OCI-LY1 (cell line): Measurements from ENCODE around the gene PLPPR3.

Experiments
- EZH2 ChIP-seq: fragments of 200-600 bp; sonication (generic), shearing (Covaris generic); IDR thresholded peaks from 2 replicates; pipeline ENCODE4 v1.8.0; 2017; ENCODE audit warnings: borderline replicate concordance, mixed run types, mild to moderate bottlenecking, antibody characterized with exemption, low read length, moderate library complexity, mixed read lengths
- TF ChIP-seq, protein P1 (sequence below): fragments of 200-600 bp; sonication (generic), shearing (Covaris generic); IDR thresholded peaks from 2 replicates; pipeline ENCODE4 v1.5.1; 2017; ENCODE audit warnings: mild to moderate bottlenecking, antibody characterized with exemption, low read length, moderate library complexity, mixed read lengths

DNA sequence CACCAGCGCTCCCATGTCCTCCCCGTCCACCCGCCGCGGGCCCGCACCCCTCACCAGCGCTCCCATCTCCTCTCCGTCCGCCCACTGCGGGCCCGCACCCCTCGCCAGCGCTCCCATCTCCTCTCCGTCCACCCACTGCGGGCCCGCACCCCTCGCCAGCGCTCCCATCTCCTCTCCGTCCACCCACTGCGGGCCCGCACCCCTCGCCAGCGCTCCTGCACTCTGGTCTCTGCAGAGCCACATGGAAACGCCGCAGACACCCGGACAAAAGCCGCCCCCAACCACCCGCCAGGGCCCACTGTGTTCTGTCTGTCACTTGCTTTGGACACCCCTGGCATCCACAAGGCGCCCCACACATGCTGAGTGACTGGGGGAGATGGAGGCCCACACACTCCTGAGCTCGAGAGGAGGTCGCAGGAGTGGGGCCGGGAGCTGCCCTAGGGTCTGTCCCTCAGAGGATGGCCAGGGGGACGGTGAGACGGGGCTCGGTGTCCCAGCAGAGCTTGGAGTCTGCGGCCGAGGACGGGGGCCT is 45.1 kb upstream of the PLPPR3 start:
- no peak for TF ChIP-seq EZH2
- TF ChIP-seq, protein P1, sequence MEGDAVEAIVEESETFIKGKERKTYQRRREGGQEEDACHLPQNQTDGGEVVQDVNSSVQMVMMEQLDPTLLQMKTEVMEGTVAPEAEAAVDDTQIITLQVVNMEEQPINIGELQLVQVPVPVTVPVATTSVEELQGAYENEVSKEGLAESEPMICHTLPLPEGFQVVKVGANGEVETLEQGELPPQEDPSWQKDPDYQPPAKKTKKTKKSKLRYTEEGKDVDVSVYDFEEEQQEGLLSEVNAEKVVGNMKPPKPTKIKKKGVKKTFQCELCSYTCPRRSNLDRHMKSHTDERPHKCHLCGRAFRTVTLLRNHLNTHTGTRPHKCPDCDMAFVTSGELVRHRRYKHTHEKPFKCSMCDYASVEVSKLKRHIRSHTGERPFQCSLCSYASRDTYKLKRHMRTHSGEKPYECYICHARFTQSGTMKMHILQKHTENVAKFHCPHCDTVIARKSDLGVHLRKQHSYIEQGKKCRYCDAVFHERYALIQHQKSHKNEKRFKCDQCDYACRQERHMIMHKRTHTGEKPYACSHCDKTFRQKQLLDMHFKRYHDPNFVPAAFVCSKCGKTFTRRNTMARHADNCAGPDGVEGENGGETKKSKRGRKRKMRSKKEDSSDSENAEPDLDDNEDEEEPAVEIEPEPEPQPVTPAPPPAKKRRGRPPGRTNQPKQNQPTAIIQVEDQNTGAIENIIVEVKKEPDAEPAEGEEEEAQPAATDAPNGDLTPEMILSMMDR, result no peak
